GM04503 (cell line): ENCODE measurements around the gene SPATA17.
"Not testable (repeated sequence)": the region's sequence is repeated elsewhere in the genome, so short reads cannot be mapped to it uniquely, and the experiment has no call there.

Experiments
- DNase-seq: peaks from one replicate; pipeline ENCODE4 v3.0.0-alpha.2; 2012; ENCODE audit warnings: low read depth

Gene SPATA17, protein sequence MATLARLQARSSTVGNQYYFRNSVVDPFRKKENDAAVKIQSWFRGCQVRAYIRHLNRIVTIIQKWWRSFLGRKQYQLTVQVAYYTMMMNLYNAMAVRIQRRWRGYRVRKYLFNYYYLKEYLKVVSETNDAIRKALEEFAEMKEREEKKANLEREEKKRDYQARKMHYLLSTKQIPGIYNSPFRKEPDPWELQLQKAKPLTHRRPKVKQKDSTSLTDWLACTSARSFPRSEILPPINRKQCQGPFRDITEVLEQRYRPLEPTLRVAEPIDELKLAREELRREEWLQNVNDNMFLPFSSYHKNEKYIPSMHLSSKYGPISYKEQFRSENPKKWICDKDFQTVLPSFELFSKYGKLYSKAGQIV

DNA sequence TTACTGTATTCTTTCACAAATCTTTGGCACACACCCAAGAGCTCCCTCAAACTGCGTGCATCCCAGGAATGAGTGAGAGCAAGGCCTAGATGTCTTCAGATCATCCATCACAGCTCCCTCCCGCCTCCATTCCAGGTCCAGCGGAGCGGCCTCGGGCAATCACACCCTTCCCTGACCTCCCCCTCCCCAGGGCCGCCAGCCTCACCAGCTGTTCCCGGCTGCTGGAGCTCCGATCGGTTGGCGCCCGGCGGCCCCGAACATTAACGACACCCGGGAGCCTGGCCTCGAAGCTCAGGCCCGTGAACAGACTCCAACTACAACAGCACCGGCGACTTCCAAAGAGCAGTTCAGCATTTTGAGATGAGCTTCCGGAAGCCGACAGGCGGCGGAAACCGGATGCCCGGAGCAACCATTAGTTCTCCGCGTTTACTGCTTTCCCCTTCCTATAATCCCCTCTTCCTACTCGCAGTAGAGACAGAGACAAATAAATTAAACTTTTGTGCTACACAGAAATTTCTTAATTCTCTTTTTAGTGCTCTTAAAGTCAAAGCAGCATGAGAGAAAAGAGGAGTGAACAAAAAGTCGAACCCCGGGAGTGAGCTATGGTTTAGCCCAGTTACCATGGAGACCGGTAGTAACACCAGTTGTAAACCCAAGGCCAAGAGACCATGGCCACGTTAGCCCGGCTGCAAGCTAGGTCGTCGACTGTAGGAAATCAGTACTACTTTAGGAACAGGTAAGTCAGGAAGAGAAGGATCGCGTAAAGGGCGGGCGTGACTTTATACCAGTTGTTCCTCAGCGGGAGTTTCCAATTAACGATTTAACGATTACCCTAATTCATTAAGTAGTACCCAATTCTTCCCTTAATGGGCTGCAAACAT is at the start of gene SPATA17, which contains the start of gene GPATCH2:
SPATA17 (plus strand) TSS at position 634 of the 881 bp plus-strand sequence; CDS start at position 669, 35 bp downstream.
GPATCH2 (minus strand) TSS at position 380 of the 881 bp plus-strand sequence; CDS start at position 261, 119 bp downstream.
- peak; percentile 73 for DNase-seq

DNA sequence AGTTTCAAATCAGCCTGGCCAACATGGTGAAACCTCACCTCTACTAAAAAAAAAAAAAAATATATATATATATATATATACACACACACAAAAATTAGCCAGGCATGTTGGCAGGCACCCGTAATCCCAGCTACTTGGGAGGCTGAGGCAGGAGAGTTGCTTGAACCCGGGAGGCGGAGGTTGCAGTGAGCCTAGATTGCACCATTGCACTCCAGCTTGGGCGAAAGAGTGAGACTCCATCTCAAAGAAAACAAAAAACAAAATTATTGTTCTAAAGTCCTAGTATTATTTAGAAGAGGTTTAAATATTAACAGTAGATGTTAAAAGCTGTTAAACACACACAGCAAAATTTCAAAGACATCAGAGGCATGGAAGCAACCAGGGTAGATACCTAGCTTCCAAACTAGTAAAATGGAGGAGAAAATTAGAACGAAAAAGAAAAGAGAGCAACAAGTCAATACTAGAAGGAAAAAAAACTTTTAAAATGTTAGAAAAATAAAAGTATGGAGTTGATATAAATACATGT is 46.8 kb upstream of the SPATA17 start:
- not testable (repeated sequence) for DNase-seq

DNA sequence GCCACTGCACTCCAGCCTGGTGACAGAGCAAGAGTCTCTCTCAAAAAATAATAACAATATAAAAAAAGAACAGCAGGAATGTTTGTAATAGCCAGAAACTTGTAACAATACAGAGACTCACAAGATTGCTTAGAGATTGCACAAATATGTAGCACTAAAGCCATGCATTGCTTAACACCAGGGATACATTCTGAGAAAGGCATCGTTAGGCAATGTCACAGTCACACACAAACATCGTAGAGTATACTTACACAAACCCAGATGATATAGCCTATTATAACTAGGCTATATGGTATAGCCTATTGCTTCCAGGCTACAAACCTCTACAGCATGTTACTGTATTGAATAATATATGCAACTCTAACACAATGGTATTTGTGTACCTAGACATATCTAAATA is 45.6 kb upstream of the SPATA17 start:
- DNase-seq = no peak

DNA sequence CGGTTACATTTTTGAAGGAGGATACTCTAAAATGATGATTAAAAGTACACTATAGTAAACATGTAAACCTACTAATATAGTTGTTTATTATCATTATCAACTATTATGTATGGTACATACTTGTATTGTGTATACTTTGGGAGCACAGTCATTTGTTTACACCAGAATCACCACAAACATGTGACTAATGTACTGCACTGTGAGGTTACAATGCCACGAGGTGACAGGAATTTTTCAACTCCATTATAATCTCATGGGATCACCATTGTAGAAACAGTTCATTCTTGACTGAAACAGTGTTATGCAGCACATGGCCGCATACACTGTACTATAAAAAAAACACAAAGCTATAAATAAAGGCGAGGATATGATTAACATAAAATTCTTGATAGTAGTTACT is 44.6 kb upstream of the SPATA17 start:
- no peak for DNase-seq

GRCh38 chr1:217590598-217590997 is 40.5 kb upstream of the SPATA17 start:
- no peak for DNase-seq

- no peak for DNase-seq
Measured at GRCh38 chr1:217599154-217599553, 32.0 kb upstream of the SPATA17 start.

GRCh38 chr1:217602380-217602779 is 28.8 kb upstream of the SPATA17 start:
- DNase-seq = no peak

DNA sequence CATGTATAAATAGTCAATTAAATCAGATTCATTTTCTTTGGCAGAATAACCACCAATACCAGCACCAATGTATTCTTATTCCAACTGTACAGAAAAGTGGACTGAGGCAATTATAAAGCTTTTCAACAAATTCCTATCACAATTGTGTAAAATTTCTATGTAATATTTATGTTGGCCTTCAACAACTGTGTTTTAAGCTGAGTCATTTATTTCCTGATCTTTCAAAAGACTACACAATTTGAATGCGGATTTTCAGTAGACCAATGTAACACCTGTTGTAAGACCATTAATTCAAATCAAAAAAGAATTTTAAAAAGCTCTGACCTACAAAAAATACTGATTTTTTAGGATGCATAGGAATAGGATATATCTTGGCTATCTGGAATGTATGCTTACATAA is 25.8 kb upstream of the SPATA17 start:
- no peak for DNase-seq

GRCh38 chr1:217614200-217614712 is 16.9 kb upstream of the SPATA17 start:
- DNase-seq = no peak

DNA sequence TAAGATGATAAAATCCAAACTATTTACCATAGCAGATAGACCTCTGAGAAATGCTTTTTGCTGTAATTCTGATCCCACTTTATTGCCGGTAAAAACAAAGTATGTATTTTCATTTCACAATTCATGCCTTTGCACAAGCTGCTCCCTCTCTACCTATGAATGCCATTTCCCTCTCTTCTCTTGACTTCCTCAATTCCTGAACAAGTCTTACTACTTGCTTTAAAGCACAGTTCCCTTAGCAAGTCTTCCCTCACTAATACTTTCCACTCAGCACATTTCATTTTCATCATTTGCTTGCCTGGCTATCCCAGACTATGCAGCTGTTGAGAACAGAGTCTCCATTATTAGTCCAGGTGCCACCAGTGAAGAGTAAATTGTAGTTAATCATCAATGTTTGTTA is 14.0 kb upstream of the SPATA17 start:
- no peak for DNase-seq

DNA sequence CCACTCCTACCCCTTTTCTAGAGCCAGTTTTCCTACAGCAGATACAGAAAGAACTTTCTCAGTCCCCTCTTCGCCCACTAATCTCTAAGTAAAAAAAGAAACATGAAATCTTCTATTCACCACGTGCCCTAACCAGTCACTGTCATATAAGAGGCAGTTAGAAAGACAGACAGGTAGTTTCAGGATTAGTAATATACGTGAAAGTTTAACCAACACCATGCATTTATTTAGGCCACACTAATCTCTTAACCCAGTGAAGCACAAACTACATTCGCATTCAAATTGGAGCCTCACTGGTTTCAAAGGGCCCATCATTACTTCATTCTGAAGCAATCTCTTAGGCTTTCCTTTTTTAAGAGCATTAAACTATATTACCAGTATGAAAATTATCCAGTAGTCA is 10.3 kb upstream of the SPATA17 start:
- DNase-seq = no peak

- no peak for DNase-seq
Measured at GRCh38 chr1:217622042-217622441, 9.1 kb upstream of the SPATA17 start.

- no peak for DNase-seq
Measured at GRCh38 chr1:217626321-217626720, 4.8 kb upstream of the SPATA17 start.

DNA sequence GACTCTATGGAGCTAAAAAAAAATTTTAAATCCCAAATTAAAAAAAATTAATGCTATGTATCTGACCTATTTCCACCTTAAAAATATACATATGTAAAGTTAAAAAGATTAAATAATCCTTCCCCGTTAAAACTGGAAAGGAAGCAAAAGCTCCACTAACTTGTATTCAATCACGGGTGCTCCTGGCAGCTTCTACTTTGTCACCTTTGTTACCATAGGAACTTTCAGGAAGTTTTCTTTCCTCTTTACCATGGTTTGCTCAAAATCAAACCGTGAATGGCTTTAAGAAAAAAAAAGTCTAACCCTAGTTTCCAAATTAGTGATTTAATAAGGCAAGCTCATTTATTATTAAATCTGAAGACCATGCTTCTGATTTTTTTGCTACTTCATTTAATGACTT is 3.7 kb upstream of the SPATA17 start:
- DNase-seq = no peak

DNA sequence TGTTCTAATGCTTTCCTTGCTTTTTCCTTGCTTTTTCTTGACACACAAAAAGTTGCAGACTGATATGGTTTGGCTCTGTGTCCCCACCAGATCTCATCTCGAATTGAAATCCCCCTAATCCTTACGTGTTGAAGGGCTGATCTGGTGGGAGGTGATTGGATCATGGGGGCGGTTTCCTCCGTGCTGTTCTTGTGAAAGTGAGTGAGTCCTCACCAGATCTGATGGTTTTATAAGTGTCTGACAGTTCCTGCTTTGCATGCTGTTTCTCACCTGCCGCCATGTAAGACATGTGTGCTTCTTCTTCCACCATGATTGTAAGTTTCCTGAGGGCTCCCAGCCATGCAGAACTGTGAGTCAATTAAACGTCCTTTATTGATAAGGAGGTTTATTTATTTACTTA is 11.3 kb downstream of the SPATA17 start:
- no peak for DNase-seq

DNA sequence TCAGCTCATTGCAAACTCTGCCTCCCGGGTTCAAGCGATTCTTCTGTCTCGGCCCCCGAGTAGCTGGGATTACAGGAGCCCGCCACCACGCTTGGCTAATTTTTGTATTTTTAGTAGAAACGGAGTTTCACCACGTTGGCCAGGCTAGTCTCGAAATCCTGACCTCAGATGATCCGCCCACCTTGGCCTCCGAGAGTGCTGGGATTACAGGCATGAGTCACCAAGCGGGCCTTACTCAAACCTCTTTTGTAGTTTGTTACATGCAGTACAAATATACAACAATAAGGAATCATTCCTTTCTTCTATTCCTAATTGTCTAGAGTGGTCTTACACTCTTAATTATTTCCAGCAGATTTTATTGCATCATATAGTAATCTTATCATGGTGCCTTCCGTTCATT is 16.6 kb downstream of the SPATA17 start:
- no peak for DNase-seq

DNA sequence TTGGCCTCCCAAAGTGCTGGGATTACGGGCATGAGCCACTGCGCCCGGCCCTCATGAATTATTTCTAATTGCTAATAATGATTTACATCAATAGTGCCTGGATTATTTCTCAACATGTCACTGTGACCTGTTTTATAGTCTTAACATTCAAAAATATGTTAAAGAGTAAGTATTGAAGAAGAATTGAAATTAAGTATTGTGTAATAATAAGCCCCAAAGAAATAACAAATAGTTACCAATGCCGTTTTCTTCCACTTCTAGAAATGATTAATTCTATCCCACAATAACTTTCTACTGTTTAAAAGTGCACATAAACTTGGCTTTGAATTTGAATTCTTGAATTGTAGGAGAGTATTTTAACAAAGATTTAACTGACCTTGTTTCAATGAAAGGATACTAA is 19.5 kb downstream of the SPATA17 start:
- DNase-seq = no peak

DNA sequence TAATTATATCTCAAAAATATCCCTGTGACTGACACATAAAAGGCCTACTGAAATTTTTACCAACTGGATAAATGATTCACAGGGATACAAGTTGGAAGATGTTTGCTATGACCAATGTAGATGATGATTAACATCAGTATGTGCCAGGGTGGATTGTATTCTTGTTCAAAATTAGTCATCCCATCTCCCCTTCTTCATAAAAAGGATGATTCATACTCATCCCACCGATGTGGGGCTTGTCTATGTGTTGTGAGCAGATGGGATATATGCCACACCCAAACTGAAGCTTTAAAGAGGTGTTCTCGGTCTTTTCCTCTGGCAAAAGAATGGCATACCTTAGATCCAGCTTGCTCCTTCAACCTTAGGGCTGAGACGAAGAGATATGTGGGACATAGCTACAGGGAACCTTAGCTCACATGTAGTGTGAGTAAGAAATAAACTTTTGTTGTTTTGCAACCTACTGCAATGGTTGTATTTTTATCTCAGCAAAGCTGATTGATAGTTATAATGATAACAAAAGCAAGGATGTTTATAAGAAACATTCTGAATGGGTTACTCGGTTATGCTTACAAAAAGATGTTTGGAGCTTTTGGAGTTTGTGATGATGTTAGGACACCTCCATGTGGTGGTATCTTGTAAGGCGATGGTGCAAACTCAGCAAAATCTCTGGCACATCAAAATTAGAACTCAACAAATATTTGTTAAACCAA is 29.4 kb downstream of the SPATA17 start:
- peak; percentile 53 for DNase-seq

- DNase-seq = no peak
Measured at GRCh38 chr1:217661407-217661806, 30.3 kb downstream of the SPATA17 start.

DNA sequence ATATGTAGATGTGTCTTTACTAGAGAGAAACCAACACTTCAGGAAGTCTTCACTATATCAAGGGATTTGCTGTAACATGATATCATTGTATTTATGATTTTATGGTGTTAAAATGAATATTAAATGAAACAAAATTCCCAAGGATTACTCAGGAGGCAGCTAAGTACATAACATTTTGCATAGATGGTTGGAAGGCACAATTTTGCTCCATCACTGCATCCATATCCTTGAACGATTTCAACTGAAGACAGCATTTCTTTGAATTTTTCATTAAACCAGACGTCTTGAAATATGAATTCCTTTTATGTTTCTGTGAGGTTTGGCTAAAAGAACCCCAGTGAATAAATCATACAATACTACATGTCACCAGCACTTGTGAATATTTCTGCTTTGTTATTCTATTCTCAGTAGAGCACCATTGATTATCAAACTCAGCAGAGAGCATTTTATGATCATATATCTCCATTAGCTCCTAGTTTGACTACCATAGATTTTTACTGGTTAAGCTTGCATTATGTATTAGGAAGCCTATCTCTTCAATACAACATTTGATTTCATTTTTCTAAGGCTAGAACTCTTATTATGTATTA is 37.3 kb downstream of the SPATA17 start:
- DNase-seq = no peak

DNA sequence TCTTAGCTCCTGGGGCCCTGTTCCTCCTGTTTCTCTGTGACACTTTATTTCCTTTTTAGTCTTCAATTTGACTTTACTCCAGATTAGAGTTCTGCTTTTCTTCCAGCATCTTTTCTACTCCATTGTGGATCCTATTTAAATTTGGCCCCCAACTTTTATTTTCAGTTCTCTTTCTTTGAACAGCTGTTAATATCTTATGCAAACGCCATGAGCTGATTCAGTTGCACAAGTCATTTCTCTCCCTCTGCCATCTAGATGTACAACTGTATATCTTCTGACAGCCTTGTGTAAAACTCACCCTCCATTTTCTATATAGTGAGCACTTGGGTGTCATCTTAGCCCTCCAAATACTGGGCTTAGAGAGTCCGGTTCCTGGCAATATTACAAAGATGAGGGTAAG is 42.2 kb downstream of the SPATA17 start:
- DNase-seq = no peak
